ENCODE measurements around the gene HCAR2.
"Not testable (repeated sequence)": the region's sequence is repeated elsewhere in the genome, so short reads cannot be mapped to it uniquely, and the experiment has no call there.

HCAR2 gene

GRCh38 chr12:122716658-122717057 lies 13.5 kb upstream of the HCAR2 start, which contains the start of gene HCAR3:
Gene HCAR3, minus strand, starts transcription at chr12:122716811. Its CDS starts 74 bp downstream, at chr12:122716737.
- not testable (repeated sequence) for DNase-seq (ENCODE audit: low read depth)

DNA sequence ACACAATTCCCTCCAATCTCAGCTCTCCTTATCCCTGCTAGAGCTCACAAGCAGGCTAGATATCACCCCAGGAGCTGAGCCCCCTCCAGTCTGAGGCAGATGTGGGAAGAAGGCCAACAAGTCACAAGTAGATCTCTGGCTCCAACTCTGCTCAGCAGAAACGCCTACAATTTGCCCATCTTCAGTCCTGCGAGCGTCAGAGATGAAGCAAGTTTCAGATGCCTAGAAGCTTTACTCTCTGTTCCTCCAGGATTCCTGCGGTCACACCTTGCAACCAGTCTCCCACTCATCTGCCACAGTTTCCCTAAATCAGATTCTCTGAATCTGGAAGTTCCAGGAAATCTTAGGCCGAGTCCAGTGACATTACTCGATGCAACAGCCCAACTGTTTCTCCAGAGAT lies 12.1 kb upstream of the HCAR2 start:
- not testable (repeated sequence) for DNase-seq (ENCODE audit: low read depth)

DNA sequence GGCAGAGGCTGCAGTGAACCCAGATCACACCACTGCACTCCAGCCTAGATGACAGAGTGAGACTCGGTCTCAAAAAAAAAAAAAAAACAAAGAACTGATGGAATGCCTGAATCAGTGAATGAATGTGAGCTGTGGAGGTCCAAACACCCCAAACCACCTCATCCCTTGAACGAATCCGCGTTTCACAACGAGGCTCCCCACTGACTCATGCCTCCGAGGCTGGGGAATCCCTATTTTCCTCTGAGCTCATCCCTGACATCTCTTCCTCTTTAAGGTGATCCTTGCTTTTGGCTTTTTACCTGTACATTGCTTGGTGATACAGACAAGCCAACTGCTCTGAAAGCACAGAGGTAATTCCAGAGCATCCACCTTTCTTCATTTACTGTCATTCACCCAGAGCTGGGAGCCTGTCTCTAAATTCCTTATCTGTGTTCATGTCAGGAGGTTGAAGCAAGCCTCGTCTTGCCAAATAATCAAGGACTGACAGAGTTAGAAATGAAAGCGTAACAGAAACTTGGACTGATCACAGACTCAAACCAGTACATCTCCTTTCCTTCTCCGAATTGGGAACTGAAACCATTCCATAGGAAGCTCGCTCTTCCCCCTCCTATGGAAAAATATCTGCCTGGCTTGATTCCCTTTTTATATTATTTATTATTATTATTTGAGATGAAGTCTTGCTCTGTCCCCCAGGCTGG lies 10.5 kb upstream of the HCAR2 start:
- not testable (repeated sequence) for DNase-seq (ENCODE audit: low read depth)

DNA sequence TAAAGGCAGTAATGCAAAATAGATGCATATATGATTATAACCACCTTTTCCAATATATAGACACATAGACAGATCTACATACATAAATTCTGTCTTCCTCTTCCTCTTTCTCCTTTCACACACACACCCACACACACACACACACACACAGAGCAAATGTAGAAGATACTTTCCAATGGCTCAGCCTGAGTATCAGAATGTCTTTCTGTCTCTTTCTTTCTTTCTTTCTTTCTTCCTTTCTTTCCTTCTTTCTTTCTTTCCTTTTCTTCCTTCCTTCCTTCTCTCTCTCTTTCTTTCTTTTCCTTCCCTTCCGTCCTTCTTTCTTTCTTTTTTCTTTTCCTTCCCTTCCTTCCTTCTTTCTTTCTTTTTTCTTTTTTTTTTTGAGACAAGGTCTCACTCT lies 8.1 kb upstream of the HCAR2 start:
- DNase-seq (ENCODE audit: low read depth), result not testable (repeated sequence)

DNA sequence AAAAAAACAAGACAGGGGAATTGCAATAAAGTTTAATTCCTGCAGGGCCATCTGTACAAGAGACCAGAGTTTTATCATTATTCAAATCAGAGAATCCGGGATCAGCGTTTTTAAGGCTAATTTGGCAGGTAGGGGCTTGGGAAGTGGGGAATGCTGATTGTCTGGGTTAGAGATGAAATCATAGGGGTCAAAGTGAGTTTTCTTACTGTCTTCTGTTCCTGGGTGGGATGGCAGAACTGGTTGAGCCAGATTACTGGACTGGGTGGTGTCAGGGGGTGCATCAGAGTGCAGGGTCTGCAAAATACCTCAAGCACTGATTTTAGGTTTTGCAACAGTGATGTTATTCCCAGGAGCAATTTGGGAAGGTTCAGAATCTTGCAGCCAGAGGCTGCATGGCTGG lies 7.2 kb upstream of the HCAR2 start:
- DNase-seq (ENCODE audit: low read depth), result not testable (repeated sequence)

- DNase-seq (ENCODE audit: low read depth), result not testable (repeated sequence)
Observed at GRCh38 chr12:122709287-122709686, 6.1 kb upstream of the HCAR2 start.

DNA sequence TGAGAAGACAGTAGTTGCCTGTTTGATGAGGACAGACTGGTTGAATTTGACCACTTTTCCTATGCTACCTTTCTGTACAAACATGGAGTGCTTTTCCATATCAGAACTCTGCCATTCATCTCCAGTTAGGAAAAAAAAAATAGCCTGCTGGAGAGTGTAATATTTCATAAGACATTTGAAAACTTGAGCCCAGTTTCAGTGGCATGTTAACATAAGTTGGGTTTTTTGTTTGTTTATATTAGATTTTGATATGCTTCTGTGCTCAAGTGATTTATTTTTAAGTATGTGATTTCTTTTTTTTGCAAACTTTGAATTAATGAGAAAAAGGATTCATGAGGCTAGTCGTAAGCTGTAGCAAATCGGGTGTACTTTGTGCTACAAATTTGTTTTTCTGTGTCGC lies 684 bp upstream of the HCAR2 start:
- not testable (repeated sequence) for DNase-seq (ENCODE audit: low read depth)

GRCh38 chr12:122701481-122701880 lies 1.7 kb downstream of the HCAR2 start:
- not testable (repeated sequence) for DNase-seq (ENCODE audit: low read depth)

GRCh38 chr12:122700038-122700710 lies 3.0 kb downstream of the HCAR2 start:
- DNase-seq (ENCODE audit: low read depth), result not testable (repeated sequence)

- not testable (repeated sequence) for DNase-seq (ENCODE audit: low read depth)
Observed at GRCh38 chr12:122696922-122697321, 6.2 kb downstream of the HCAR2 start.

GRCh38 chr12:122691566-122691965 lies 11.6 kb downstream of the HCAR2 start:
- DNase-seq (ENCODE audit: low read depth), result no peak

- no peak for DNase-seq (ENCODE audit: low read depth)
Observed at GRCh38 chr12:122688291-122688690, 14.9 kb downstream of the HCAR2 start.

DNA sequence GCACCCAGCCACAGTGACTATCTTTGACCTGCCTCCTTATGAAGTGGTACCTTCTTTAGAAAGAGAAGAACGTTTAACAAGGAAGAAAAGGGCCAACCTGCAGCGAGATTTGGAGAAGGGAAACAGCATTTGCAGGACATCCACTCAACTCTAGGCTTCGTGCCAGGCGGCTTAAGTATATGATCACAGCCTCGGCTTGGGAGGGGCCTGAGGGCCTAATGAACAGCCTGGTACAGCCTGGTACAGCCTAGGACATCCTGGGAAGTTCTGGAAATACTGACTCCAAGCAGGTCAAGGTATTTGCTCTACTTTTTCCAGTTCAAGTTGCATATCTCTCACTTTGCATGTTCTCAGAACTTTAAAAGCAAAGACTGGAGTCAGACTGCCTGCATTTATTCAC lies 16.1 kb downstream of the HCAR2 start:
- no peak for DNase-seq (ENCODE audit: low read depth)

GRCh38 chr12:122686538-122686937 lies 16.6 kb downstream of the HCAR2 start:
- no peak for DNase-seq (ENCODE audit: low read depth)

DNA sequence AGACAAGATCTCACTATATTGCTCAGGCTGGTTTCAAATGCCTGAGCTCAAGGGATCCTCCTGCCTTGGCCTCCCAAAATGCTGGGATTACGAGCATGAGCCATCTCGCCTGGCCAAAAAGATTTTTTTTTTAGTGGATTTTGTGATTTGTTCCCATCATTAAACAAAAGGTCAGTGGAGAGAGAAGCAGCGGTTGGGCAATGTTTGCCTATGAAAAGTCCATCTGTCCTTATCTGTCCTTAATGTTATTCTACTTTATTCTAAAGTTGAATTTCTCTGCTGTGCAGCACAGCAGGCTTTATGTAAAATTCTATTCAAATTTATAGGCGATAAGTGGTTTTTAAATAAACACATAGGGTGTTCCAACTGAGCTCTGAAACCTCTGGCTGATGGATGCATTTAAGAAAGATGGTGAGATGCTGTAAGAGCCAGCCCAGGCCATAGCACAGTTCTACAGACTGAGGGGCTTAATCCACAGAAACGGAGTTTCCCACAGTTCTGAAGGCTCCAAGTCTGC lies 18.8 kb downstream of the HCAR2 start:
- no peak for DNase-seq (ENCODE audit: low read depth)

DNA sequence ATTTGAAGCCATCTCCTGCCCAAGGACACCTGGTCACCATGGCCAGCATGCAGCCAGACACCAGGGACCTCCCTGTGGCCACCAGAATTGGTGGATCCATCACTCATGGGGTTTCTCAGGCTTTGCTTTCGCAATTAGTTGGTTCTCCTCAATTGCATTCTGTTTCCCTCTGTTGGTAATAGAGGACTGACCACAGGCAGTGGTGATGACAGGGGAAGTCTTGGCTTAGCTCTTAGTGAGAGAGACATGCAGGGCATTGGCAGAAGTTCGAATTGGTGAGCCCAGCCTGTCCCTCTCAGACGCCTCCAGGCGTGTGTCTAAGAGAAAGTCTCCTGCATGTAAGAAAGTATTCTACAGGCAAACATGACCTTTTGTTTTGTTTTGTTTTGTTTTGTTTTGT lies 21.3 kb downstream of the HCAR2 start:
- DNase-seq (ENCODE audit: low read depth), result no peak

GRCh38 chr12:122680989-122681388 lies 22.2 kb downstream of the HCAR2 start:
- DNase-seq (ENCODE audit: low read depth), result not testable (repeated sequence)

DNA sequence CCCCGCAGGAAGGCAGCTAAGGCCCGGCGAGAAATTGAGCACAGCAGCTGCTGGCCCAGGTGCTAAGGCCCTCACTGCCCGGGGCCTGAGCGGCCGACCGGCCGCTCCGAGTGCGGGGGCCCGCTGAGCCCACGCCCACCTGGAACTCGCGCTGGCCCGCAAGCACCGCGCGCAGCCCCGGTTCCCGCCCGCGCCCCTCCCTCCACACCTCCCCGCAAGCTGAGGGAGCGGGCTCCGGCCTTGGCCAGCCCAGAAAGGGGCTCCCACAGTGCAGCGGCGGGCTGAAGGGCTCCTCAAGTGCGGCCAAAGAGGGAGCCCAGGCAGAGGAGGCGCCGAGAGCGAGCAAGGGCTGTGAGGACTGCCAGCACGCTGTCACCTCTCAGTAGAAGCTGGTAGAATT lies 26.4 kb downstream of the HCAR2 start:
- DNase-seq (ENCODE audit: low read depth), result not testable (repeated sequence)

DNA sequence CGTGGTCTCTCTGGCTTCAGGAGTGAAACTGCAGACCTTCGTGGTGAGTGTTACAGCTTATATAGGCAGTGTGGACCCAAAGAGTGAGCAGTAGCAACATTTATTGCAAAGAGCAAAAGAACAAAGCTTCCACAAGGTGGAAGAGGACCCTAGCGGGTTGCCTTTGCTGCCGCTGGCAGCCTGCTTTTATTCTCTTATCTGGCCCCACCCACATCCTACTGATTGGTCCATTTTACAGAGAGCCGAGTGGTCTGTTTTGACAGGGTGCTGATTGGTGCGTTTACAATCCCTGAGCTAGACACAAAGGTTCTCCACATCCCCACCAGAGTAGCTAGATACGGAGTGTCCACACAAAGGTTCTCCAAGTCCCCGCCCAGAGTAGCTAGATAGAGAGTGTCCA lies 27.1 kb downstream of the HCAR2 start:
- DNase-seq (ENCODE audit: low read depth), result not testable (repeated sequence)

- DNase-seq (ENCODE audit: low read depth), result no peak
Observed at GRCh38 chr12:122672515-122672914, 30.6 kb downstream of the HCAR2 start.

GRCh38 chr12:122669397-122670070 lies 33.6 kb downstream of the HCAR2 start:
- DNase-seq (ENCODE audit: low read depth), result no peak

GRCh38 chr12:122668268-122668667 lies 34.9 kb downstream of the HCAR2 start:
- no peak for DNase-seq (ENCODE audit: low read depth)

GRCh38 chr12:122665759-122666158 lies 37.4 kb downstream of the HCAR2 start:
- no peak for DNase-seq (ENCODE audit: low read depth)
